ENCODE data around the gene SH3PXD2B.
"Not testable (repeated sequence)": the region's sequence is repeated elsewhere in the genome, so short reads cannot be mapped to it uniquely, and the experiment has no call there.

Gene SH3PXD2B

DNA sequence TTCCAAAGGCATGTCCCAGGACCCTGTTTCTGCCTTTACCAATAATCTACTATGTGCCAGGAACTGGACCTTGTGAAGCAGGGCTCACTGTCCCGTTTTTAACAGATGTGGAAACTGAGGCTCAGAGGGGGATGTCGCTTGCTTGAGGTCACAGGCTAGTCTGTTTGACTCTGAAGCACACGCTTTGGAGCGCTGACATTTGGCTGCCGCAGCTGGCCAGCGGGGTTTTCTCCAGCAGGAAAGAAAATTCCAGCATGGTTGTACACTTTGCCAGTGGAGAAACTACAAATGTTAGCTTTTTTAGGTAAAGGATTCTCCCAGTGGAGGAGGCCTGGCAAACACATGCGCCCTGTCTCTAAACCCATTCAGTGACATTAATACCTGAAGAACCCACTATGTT lies 50.5 kb downstream of the SH3PXD2B start:
- FAIRE-seq (no peak), DNase-seq (ENCODE audit: insufficient read length, low spot score) (no peak)

DNA sequence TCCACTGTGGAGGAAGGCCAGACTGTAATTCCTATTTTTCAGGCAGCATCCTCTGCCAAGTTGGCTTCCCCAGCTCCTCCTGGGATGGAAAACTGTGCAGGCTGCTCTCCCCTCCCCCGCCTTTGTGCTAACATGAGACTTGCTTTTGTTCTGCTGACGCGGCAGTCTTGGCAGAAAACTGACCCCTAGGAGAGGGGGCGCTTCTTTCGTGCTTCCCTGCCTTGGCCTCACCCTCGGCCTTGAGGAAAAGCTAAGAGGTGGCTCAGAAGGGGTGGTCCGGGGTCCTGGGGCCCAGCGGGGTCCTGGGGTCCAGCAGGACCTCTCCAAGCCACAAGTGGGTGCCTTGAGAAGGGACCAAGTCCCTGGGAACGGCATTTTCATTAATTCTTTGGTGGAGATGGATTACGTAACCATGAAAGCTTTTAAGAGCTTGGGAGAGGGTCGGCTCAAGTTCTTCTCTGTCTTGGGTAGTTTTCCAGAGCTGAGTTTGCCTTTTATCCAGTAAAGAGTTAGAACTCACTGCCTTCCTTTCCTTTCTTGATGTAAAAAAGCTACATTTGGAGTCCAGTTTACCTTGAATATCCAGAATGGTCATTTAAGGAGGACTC lies 51.0 kb downstream of the SH3PXD2B start:
- DNase-seq (ENCODE audit: insufficient read length, low spot score) (no peak), FAIRE-seq (no peak)

DNA sequence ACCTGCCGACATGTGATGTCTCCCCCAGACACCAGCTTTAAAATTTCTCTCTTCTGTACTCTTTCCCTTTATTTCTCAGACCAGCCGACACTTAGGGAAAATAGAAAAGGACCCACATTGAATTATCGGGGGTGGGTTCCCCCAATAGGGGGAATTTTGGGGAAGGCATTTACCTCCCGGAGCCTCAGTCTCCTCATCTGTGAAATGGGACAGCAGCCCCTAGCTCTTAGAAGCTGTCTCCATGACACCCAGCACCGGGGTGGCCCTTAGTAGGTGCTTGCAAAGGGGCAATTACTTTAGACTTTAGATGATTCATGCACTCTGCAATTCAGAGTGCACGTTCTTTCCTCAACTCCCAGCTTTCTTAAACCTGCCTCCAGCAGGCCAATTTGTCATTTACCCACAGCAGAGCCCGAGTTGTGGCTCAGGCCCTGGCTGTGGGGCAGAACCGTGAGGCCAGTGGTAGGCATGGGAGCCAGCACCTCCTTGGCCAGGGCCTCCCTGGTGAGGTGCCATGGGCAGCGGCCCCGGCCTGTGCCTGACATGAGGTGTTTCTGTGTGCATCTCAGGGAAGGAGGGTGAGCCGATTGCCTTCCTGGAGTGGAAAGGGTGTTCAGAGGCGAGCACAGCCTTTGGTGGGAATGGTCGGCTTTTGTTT lies 51.7 kb downstream of the SH3PXD2B start:
- DNase-seq (ENCODE audit: insufficient read length, low spot score) (no peak), FAIRE-seq (no peak)

DNA sequence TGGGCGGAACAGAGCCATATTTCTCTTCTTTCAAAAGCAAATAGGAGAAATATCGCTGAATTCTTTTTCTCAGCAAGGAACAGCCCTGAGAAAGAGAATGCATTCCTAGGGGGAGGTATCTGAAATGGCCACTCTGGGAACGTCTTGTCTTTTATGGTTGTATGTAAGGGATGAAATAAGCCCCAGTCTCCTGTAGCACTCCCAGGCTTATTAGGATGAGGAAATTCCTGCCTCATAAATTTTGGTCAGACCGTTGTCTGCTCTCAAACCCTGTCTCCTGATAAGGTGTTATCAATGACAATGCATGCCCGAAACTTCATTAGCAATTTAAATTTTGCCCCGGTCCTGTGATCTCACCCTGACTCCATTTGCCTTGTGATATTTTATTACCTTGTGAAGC lies 52.3 kb downstream of the SH3PXD2B start:
- FAIRE-seq; DNase-seq (ENCODE audit: insufficient read length, low spot score): not testable (repeated sequence)

DNA sequence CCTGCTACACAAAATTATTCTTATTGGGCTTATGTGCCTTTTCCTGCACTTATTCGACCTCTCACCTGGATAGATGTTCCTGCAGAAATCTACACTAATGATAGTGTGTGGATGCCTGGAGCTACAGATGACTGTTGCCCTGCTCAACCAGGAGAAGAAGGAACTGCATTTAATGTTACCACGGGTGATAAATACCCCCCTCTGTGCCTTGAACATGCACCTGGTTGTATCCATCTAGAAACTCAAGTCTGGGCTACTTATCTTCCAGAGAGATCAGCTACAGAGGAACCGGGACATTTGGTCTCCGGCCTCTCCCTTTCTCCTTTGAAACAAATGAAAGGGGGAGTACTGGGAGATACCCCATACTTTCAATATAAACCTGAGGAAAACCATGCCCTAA lies 54.5 kb downstream of the SH3PXD2B start:
- DNase-seq (ENCODE audit: insufficient read length, low spot score) (no peak), FAIRE-seq (no peak)

DNA sequence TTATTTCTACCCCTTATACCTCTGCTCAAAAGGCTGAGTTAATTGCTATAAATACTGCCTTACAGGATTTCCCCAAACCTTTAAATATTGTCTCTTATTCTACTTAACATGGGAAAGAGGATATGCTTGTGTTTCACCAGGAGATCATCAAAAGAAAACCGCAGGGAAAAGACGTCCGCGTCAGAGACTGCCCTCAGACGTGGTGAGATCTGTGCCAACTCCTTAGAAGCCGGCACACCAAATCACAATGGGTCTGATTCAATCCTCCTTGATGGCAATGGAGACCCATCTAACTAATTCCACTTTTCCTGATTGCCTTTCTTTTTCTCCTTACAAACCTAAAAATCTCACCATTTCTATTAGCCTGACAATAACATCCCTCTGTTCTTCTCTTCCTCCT lies 55.0 kb downstream of the SH3PXD2B start:
- no peak for FAIRE-seq
- DNase-seq (ENCODE audit: insufficient read length, low spot score) = no peak

DNA sequence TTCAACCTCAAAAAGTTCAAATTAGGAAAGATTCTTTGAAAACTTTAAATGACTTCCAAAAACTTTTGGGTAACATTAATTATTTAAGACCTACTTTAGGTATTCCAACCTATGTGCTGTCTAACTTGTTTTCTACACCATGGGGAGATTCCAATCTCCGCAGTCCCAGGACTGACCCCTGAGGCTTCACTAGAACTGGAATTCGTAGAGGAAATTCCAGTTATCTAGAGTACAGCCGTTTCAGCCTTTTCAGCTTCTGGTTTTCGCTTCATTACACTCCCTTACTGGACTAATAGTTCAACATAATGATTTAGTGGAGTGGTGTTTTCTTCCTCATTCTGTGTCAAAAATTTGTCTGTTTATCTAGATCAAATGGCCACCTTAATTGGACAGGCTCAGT lies 55.7 kb downstream of the SH3PXD2B start:
- FAIRE-seq = not testable (repeated sequence)

DNA sequence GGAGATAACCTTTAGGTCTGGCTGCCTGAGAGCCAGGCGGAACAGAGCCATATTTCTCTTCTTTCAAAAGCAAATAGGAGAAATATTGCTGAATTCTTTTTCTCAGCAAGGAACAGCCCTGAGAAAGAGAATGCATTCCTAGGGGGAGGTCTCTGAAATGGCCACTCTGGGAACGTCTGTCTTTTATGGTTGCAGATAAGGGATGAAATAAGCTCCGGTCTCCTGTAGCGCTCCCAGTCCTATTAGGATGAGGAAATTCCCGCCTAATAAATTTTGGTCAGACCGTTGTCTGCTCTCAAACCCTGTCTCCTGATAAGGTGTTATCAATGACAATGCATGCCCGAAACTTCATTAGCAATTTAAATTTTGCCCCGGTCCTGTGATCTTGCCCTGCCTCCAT lies 57.3 kb downstream of the SH3PXD2B start:
- FAIRE-seq; DNase-seq (ENCODE audit: insufficient read length, low spot score): not testable (repeated sequence)

More for the DNA sequence above, 55.7 kb downstream of the SH3PXD2B start:
- not testable (repeated sequence) for DNase-seq (ENCODE audit: insufficient read length, low spot score)

DNA sequence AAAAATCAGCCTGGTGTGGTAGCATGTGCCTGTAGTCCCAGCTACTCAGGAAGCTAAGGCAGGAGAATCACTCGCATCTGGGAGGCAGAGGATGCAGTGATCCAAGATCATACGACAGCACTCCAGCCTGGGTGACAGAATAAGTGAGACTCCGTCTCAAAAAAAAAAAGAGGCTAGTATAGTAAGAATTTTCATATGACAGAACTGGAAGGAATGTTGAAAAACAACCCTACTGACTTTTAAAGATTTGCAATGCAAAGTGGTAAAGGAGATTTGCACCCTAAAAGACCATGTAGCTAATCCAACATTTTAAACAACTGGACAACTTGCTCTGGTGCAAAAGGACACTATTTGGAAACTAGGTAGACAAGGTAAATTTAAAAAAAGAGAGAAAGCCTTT lies 58.1 kb downstream of the SH3PXD2B start:
- FAIRE-seq (no peak), DNase-seq (ENCODE audit: insufficient read length, low spot score) (no peak)

DNA sequence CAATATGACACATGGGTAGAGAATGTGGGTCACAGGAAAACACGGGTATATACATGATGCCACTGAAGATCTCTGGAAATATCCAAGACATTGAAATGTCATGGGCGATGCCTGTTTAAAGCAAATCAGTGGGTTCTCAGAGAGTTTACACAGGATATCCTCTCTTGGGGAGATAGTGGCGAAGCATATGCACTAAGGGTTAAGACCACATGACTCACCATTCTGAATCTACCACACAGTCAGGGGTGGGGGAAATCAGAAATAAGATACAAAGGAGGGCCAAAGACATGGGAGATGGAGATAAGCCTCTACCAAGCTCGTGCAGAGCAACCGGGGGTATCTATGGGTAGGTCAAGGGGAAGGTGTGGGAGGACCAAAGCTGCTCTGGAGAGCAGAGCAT lies 58.8 kb downstream of the SH3PXD2B start:
- FAIRE-seq (no peak), DNase-seq (ENCODE audit: insufficient read length, low spot score) (no peak)

DNA sequence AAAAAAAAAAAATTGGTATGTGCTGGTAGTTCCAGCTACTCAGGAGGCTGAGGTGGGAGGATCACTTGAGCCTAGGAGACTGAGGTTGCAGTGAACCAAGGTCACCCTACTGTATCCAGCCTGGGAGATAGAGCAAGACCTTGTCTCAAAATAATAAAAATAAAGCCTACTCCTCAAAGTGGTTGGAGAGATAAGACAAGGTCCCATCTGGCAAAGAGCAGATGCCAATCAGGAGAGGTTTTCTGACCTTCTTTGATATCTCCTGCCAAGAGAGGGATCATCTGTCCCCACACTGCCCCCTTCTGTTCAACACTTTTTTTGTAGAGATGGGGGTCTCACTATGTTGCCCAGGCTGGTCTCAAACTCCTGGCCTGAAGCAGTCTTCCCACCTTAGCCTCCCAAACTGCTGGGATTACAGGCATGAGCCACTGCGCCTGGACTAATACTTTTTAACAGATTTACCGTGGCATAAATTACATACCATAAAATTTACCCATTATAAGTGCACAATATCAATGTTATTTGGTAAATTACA lies 64.7 kb downstream of the SH3PXD2B start:
- FAIRE-seq = no peak

DNA sequence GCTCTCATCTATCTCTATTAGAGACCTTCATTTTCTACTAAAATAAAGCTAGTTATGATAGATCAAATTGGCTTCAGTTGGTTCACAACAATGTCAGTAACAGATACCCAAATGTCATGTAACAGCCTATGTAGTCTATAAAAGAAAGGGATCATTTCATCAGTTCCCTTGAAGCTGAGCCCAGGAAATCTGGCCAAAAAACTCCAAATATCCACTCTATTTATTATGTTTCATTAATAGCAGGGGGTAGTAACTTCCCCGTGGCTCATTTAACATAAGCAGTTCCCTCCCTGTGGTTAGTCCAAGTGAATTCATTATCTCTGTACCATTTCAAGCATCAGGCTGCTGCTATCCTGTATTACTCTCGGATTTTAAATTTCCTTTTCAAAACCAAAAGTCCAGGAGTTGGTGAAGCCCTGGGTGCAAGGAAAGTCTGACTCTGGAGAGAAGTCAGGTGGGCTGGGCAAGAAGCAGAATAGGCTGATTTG lies 66.0 kb downstream of the SH3PXD2B start:
- DNase-seq (ENCODE audit: insufficient read length, low spot score) (no peak), FAIRE-seq (no peak)

More for the DNA sequence above, 64.7 kb downstream of the SH3PXD2B start:
- DNase-seq (ENCODE audit: insufficient read length, low spot score) = no peak

DNA sequence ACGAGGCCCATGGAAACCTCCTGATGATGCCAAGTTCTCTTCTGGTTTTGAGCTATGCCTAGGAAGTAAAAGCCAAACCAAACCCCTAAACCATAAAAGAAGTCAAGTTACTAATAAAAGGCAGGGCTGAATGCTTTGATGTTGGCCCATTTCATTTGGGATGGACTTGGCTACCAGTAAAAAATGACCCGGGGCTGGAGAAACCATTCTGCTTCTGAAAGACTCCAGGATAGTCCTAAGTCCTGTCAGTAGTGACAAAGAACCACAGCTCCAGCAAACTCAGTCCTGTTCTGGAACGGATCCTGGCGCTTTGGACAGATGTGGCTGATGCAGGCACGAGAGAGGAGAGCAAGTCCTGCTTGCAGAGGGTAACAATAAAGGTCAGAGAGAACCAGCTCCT lies 68.6 kb downstream of the SH3PXD2B start:
- FAIRE-seq = no peak

DNA sequence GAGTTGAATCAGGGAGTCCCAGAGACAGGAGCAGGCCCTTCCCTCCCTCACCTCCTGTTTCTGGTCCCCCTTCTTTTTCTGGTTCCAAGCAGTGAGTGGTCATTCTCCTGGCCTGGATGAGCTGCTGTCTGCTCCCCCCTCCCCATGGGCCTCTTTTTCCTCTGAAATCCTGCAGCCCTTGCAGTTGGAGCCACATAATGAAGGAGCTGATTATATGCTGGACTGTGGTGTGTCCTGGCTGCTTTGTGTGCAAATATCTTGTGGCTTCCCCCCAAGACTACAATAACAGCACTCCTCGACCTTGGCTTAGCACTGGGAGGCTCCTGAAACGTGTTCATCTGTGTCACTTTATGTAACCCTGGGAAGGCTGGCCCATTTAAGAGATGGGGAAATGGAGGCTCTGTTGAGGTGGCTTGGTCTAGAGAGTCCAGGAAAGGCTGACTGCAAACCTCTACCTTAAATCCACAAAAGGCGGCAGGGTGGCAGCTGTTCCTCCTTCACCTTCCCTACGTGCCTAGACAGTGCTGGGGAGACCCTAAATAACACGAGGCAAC lies 69.2 kb downstream of the SH3PXD2B start:
- DNase-seq (ENCODE audit: insufficient read length, low spot score) (no peak), FAIRE-seq (no peak)

More for the DNA sequence above, 68.6 kb downstream of the SH3PXD2B start:
- DNase-seq (ENCODE audit: insufficient read length, low spot score) = no peak

DNA sequence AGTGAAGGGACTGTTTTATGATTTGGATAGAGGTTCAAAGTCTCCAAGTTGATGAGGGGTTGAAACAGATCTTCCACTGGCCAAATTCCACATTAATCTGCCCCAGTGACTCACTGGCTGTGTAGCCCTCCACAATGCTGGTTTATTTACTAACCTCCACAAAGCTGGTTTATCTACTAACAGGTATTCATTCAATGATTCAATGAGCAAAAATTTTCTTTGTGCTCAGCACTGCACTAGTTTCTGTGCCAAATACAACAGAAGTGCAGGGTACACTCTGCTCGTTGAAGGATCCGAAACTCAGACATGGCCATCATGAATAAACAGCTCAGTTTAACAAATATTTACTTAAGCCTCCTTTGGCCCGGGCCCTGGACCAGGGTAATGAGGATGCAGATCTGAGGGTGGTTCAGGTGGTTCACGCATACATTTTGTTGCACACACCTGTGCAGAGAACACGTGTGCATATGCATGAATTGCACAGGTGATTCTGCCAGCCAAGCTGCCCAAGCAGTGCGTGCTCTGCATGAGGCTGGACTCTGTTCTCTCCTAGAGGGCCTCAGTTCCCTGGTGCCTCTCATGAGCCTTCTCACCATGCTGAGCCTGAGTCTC lies 71.0 kb downstream of the SH3PXD2B start:
- FAIRE-seq (no peak), DNase-seq (ENCODE audit: insufficient read length, low spot score) (no peak)

DNA sequence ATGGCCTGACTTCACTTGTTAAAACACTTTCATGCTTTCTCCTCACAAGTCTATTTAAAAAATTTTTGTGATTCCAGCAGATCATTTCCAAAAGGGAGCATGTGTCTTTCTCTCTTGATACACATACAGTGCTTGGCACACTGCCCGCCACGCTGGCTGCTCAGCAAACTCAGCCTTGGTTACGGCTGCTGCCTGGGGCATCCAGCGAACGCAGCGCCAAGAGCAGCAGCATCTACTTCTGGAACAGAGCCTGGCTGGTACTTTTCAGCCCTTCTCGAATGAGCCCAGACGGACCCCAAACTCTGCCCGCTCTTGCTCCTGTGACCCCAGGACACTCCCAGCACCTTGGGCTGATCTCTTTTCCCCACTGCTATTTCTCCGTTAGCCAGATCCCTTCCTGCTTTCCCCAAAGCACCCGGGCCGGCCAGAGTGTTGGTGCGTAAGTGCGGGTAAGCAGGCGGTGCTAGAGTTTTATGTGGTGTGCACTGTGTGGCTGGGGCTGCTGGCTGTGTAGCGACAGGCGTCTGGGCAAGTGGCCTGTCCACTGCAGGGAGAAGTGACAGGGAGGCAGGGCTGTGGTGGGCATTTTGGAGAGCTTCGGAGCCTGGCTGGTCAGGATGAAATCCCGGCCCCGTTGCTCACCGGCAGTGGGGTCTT lies 73.2 kb downstream of the SH3PXD2B start:
- FAIRE-seq (no peak), DNase-seq (ENCODE audit: insufficient read length, low spot score) (no peak)

DNA sequence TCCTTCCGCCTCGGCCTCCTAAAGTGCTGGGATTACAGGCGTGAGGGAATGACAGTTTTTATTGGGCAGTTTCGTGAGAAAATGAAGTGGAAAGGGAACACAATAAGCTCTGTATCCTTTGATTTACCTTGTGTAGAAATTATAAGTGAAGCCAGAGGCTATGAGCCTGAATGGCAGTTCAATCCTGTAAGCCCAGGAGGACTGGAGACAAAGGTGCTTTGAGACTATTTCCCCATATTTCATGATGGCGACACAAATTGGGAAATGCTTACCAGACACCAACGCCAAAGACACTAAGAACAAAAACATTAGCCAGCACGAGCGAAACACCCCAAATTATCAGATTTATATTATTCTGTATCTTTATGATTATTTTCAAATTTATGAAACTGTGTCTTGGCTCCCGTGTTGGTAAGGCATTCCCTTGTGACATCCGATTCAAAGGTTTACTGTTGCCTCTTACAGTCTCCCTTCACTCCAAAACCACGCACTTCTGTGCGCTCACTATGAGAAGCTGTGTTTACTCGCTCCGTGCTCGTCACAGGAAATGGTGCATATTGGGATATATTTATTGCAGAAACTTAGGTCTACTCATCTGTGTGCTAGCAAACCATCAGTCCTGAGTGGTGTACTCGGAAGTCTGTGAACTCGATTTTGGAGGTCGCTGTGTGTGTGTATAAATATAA lies 73.9 kb downstream of the SH3PXD2B start:
- DNase-seq (ENCODE audit: insufficient read length, low spot score) (no peak), FAIRE-seq (no peak)

DNA sequence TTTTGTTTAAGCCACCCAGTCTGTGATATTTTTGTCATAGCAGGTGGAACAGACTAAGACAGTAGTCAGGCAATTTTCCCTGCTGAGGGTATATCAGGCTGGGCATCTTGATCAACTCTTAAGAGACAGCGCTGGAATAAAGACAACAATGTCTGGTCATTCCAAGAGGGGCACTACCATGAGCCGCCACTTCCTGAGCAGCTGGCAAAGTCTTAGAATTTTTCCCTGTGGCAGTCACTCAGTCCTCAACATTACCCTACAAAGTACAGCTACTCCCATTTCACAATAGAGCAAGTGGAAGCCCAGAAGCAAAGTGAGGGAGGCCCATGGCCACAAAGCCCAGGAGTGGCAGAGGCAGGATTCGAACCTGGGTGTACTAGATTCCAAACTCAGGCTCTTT lies 74.8 kb downstream of the SH3PXD2B start:
- no peak for DNase-seq (ENCODE audit: insufficient read length, low spot score)
- no peak for FAIRE-seq

DNA sequence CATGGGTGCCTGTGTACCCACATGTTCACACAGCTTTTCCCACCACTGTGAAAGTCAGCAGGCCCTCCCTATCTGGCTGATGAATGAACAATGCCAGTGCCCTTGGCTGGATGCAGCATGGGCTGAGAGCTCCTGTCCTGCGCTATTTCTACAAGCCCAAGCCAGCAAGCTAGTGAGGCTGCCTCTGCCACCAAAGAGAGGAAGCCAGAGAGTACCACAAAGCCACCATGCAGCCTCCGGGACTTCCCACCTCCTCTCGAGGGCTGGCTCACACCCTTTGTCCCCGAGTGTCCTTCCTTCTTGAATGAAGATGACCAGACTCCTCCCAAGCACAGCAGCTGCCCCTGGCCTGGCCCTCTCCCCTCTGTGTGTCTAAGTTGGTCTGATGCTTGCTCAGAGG lies 76.5 kb downstream of the SH3PXD2B start:
- FAIRE-seq (no peak), DNase-seq (ENCODE audit: insufficient read length, low spot score) (no peak)

DNA sequence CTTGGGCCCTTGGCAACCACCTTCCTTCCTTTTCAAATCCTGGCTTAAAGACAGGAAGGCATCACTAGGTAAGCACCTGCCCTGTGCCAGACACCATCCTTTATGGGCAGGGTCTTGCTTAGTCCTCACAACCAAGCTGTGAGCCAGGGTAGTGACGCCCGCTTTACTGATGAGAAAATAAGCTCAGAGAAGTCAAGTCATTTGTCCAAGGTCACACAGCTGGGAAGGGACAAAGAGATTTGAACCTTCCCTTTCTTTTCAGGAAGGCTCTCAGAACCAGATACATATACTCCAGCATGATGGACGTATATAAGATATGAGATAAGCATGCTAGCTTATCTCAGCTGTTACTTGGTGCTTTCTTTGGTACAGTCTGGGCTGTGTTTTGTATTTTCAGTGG lies 76.9 kb downstream of the SH3PXD2B start:
- FAIRE-seq (no peak), DNase-seq (ENCODE audit: insufficient read length, low spot score) (no peak)
